NCI-H2227 treated with DMSO at 0.1 percent for 48 hours (cell line): Measurements from ENCODE around the gene RSRC1.
"Not testable (repeated sequence)": the region's sequence is repeated elsewhere in the genome, so short reads cannot be mapped to it uniquely, and the experiment has no call there.

Experiments used
- DNase-seq: peaks from one replicate; lab custom pipeline; 2025; lab: John Stamatoyannopoulos, UW

The RSRC1 gene

DNA sequence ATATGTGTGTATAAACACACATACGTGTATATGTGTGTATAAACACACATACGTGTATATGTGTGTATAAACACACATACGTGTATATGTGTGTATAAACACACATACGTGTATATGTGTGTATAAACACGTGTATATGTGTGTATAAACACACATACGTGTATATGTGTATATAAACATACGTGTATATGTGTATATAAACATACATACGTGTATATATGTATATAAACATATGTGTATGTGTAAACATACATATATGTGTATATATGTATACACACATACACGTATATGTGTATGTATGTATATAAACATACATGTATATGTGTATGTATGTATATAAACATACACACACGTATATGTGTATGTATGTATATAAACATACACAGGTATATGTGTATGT lies 119.1 kb downstream of the RSRC1 start:
- DNase-seq: not testable (repeated sequence)

DNA sequence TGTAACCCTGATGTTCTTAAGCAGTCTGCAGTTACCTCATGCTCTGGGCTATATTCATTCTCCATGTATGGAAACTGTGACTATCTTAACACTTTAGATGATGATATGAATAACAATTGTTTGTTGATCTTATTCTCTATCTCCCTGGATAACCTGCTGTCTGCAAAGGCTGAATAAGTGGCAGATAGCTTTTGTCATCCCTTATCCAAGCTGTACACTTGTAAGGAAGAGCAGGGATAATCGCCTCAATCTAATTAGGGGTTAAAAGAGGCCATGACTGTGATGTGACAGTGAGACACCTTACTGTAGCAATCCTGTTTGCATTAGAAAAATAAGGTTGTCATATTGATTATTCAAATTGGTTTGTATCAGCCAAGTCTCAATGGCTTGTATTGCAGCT lies 123.9 kb downstream of the RSRC1 start:
- DNase-seq: no peak

DNA sequence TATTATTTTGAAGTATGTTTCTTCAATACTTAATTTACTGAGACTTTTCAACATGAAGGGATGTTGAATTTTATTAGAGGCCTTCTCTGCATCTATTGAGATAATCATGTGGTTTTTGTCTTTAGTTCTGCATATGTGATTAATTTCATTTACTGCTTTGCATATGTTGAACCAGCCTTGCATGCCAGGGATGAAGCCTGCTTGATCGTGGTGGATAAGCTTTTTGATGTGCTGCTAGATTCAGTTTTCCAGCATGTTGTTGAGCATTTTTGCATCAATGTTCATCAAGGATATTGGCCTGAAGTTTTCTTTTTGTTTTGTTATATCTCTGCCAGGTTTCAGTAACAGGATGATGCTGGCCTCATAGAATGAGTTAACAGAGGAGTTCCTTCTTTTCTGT lies 134.4 kb downstream of the RSRC1 start:
- DNase-seq: no peak

DNA sequence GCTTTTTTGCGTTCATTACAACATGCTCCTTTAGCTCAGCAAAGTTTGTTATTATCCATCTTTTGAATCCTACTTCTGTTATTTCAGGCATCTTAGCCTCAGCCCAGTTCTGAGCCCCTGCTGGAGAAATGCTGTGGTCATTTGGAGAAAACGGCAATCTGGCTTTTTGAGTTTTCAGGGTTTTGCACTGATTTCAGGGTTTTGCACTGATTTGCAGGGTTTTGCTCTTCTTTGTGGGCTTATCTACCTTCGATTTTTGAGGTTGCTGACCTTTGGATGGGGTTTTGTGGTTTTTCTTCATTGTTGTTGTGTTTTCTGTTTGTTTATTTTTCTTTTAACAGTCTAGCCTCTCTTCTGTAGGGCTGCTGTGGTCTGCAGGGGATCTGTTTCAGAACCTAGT lies 137.4 kb downstream of the RSRC1 start:
- DNase-seq: no peak

DNA sequence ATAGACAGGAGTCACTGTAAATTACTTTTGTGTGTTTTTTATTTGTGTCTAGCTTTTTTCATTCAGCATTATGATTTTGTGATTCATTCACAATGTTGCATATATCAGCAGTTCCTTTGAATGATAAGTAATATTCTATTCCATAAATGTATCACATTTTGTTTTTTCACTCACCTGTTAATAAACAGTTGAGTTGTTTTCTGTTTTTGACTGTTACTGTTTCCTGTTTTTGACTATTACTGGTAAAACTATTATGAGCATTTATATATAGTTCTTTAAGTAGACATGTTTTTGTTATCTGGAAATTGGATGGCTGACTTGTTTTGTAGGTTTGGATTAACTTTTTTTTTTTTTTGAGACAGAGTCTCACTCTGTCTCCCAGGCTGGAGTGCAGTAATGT lies 138.4 kb downstream of the RSRC1 start:
- no peak for DNase-seq

DNA sequence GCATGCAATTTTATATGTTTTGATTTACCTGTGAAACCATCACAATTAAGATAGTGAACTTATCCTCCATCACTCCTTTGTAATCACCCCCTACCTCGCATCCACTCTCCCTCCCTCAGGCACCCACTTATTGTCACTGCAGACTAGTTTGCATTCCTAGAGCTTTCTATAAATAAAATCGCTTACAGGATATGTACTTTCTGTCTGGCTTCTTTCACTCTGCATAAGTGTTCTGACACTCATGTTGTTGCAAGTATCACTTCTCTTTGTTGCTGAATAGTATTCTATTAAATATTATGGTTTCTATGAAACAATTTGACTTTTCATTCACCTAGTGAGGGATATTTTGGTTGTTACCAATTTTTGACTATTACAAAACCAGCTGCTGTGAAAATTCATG lies 139.3 kb downstream of the RSRC1 start:
- DNase-seq: no peak

DNA sequence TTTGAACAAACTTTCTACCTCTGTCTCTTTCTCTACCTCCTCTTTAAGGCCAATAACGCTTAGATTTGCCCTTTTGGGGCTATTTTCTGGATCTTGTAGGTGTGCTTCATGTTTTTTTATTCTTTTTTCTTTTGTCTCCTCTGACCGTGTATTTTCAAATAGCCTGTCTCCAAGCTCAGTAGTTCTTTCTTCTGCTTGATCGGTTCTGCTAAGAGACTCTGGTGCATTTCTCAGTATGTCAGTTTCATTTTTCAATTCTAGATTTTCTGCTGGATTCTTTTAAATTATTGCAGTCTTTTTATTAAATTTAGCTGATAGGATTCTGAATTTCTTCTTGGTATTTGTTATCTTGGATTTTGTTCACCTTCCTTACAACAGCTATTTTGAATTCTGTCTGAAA lies 148.7 kb downstream of the RSRC1 start:
- no peak for DNase-seq

DNA sequence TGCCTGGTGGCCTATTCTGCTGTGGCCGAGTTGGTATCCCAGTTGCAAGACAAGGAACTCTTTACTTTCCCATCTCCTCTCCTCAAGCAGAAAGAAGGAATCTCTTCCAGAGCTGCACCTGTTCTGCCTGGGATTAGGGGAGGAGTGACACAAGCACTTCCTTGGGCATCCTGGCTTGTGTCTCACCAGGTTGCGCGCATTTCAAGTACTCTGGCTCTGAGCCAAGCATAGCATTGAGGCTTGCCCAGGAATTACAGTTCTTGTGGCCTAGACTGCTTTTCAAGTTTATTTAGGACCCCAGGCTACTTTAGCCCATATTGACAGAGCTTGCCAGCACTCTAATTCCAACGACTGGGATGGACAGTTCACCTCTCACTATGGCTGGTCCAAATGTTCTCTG lies 150.5 kb downstream of the RSRC1 start:
- DNase-seq: no peak

DNA sequence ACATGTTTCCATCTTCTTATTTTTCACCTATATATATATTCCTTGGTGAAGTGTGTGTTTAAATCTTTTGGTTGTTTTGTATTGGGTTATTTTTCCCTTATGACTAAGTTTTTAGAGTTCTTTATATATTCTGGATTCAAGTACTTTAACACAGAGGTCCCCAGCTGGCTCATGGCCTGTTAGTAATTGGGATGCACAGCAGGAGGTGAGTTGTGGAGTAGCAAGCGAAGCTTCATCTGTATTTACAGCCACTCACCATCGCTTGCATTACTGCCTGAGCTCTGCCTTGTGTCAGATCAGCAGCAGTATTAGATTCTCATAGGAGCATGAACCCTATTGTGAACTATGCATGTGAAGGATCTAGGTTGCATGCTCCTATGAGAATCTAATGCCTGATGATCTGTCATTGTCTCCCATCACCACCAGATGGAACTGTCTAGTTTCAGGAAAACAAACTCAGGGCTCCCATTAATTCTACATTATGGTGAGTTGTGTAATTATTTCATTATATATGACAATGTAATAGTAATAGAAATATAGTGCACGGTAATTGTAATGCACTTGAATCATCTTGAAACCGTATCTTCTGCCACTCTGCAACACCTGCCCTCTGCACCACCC lies 151.6 kb downstream of the RSRC1 start:
- DNase-seq: no peak

DNA sequence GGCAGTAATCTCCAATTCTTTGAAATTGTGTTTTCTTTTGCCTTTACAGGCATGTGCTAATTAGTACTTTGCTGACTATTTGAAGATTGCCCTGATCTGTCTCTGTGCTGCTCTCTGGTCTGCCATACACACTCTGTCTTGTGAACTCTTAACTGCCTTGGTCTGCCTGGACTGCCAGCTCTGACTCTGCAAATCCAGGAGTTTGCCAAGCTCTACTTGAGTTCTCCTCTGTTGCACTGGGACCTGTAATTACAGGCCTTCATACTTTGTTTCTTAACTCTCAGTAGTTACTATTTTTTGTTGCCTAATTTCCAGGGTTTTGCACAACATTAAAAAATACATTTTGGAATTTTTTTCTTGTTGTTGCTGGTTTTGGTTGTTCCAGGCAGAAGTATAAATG lies 155.0 kb downstream of the RSRC1 start:
- no peak for DNase-seq

DNA sequence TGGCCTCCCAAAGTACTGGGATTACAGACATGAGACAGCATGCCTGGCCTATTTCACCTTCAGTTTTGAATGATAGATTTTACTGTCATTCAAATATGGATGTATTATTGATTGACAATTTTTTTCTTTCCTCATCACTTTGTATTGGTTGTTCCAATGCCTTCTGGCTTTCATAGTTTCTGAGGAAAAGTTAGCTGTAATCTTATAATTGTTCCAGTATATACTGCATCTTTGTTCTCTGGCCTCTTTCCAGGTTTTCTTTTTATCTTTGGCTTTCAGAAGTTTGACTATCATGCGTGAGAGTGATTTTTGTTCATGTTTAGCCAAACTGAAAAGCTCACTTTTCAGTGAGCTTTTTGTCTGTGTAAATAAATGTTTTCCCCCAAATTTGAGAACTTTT lies 157.1 kb downstream of the RSRC1 start:
- no peak for DNase-seq

DNA sequence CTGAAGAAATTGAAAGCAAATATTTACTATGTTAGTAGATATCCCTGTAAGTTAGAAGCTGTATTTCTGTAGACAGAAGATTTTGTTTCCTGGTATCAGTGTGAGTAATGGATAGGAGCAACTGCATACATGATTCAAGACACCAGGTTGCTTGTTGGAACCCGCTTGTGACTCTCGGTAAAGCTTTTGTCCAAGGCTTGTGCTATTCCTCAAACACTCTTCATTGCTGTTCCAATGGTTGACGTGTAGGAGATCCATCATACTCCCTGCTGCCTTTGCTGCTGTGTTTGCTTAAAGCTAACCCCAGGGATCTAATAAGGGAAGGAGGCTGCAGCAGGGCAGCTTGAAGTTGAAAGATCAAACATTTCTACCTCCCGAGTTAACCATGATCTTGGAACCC lies 160.1 kb downstream of the RSRC1 start:
- no peak for DNase-seq

DNA sequence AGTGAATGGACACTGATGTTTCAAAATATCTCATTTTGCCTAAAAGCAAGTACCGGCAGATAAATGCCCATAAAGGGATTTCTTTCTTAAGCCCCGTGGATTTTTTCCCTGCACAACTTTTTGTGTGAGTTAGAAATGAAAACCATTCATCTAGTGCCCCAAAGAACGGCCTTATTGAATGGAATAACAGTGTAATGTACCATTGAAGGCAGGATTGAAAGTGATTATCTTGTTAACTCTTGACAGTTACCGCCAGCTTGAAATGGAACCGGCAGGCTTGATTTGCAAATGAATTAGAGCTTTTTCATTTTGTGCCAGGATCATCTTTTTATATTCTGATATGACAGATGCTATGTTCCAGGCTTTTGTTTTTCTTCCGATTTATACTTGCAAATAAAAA lies 162.2 kb downstream of the RSRC1 start:
- DNase-seq: no peak

DNA sequence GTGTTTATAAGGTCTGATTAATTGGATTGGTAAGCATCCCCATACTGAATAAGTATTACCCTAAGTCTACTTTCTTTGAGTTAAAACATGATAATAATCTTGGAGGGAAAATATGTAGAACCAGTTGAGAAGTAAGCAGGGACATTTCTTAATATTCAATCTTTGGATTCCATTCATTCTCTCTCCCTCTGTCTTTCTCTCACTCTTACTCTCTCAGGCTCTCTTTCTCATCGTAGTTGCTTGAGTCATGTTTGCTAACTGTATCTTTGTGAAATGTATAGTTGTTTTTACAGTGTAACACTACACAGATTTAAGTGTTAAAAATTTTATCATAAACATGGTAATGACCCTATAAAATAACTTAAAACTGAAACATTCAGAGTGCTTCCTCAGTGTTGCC lies 163.8 kb downstream of the RSRC1 start:
- no peak for DNase-seq

DNA sequence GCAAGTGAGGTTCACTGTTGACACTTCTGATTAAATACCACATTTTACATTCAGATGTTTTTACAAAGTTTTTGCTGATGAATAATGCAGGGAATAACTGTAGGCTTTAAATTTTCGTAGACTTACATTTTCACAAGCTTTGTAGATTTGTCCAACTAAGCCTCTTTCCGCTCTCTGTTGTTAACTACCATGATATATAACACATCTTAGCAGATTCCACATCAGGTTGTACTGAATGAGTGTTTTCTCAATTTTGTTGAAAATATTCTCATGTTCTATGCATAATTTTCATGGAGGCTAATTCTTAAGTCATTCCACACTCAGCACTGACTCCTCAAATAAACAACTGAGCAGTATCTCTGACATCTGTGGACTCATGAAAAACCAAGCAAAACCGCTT lies 168.3 kb downstream of the RSRC1 start:
- no peak for DNase-seq

DNA sequence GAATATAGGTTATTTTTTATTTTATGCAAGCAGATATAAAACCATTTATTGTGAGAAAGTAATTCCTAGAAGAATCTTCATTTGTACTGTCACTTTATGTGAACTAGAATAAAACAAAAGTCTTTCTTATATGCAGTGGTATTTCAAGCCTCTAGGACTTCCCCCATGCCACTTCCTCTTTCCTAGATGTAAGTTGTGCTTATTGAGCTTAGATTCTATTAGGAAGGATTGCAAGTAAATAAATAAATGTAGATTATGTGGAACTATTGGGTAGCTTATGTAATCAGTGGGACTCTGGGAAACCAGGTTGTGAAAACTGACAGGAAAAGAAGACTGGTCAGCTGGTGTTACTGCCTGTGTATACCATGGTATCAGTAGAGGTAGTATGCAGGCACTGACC lies 169.7 kb downstream of the RSRC1 start:
- no peak for DNase-seq

DNA sequence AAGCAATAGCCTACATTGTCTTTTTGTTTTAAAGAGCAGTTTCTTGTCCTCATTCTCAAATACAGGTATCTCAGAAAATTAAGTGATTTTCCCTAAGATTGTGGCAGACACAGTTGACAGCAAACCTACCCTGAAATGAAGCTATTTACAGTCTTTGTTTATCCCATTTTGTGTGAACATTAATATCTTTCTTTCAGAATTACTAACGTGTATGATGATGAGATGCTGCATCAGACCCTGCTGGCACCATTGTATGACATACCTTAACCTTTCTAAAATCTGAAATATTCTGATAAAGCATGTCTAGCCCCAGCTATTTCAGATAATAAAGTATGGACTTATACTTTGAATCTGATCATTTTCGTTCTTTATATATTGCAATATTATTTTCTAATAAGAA lies 185.9 kb downstream of the RSRC1 start:
- no peak for DNase-seq

DNA sequence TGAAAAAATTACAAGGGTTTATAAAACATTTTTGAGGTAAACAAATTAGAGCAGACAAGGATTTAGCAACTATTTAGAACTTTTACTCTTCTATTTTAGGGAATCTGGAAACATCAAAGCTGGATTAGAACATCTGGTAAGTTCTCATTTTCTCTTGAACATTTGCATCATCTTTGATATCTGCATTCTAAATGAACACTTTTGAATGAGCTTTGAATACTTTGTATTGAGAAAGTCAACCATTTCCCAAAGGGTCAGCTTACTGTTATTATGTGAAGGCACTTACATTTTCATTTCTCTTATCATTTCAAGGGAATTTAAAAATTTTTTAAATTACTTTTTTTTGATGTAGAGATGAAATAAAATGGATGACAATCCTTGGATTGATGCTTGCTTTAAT lies 188.1 kb downstream of the RSRC1 start:
- no peak for DNase-seq

DNA sequence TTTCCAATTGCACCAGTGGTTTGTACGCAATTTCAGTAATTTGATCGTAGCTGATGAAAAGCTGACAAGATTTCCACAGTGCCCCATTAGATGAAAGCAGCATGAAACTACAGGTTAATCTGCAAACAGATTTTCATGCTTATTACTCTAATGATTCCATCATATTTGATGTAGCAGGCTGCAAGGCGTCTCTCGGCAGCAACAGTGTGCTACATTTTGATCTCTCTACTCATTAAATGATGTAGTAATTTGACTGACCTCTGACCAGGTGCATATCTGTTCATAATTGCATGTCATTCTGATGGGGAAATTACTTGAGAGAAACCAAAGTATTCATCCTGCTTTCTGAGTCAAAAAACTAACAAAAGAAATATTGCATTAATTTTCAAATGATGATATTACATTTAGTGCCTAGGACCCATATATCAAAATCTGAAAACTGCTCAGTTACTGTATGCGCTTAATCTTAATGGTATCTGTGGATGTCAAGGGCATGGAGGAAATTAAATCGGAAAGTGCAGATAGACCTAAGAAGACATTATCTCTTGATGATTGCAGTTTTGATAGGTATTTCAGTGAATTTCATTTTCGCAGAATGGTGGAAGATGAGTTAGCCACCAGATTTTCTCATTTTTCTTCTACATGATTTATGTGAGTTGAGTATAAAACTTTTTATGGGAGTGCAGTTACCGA lies 198.5 kb downstream of the RSRC1 start:
- no peak for DNase-seq

DNA sequence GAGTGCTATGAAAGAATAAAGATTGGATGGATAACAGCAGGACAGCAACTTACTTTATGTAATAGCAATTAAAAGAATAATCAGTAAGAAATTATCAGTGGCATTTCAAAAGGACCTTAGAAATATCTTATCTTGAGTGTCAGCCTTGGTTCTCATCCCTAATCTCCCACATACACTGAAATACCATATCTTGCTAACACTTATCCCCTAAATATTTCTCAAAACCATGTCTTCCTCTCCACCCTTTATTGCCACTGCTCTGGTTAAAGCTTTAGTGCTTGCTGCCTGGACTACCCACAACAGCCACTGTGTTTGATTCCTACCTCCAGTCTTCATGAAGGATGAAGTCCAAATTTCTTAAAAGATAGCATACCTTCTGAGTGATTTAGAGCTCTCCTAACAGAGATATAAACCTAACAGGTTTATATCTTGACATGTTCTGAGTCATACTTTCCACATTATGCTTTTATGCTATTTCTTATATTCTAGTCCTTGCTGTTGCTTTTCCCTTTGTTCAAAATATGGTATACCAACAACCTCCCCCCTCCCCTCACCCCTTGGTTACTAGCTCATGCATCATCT lies 202.8 kb downstream of the RSRC1 start:
- no peak for DNase-seq

DNA sequence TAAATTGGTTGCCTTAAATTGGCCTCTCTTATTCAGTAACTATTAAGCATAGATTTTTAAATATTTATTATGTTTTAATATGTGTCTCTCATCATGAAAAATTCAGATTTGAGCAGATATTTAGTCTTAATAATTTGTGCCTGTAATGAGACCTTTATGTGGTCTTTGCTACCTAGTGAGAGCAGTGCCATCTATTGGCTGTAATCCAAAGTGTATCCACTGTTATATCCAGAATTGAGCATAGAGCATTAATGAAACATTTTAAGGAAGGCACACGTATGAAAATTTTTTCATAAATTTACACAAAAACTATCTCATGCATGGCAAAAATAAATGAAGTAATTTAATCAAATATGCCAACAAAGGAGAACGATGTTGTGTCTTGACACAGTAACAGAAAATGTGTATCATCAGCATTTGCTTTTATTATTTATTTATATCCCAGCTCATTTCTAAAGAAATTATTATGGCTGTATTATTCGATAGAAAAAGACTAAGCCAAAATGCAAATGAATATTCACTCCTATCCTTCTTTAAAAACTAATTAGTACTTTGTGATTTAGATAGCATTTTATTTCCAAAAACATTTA lies 203.5 kb downstream of the RSRC1 start:
- peak; percentile 33 for DNase-seq

DNA sequence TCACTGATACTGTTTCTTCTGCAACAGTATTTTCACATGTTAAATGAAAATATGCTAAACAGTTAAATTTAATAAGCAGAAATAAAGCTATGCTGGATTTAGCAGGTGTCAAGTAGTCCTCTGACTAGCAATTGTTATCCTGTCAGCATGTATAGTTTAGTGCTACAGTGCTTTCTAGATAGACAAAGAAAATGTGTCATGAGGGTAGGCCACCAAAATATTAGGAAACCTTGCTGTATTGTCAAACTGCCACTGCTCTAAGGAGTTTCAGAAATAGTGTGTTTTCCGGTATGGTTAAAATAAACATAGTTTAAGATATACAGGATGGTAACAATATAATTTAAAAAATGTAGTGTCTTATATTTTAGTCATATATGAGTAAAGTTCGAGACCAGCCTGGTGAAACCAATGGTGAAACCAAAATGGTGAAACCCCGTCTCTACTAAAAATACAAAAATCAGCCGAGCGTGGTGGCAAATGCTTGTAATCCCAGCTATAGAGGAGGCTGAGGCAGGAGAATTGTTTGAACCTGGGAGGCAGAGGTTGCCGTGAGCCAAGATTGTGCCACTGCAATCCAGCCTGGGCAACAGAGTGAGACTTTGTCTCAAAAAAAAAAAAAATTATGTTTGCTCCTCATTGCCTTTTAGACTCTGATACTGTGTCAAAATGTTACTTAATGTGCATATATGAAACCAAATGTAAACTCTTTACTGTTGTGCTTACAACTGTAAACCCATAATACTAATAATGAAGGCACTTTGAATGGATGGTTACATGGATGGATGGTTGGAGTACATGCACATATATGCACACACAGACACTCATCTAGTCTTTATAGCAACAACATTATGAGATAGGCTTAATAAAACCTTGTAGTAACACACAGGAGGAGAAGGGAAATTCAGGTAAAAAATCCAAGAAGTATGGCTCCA lies 204.8 kb downstream of the RSRC1 start:
- no peak for DNase-seq
